Right renal pelvis (tissue), 4 donors: ENCODE results near the gene MAML2. TPM values are rescaled to one million over a fixed set of nuclear protein-coding genes. Genes with fewer than 3 reads are reported as not detected.

ENCODE experiments used
- DNase-seq, 4 donors: peaks; one replicate each; pipeline ENCODE4 v3.0.0-alpha.2; 2013; ENCODE audit warnings: low read depth in 4 of 4, low spot score in 3 of 4, missing footprints in 1 of 4
- polyA plus RNA-seq, 4 donors: library from polyadenylated mRNA; unstranded; fragments of 120-200 nt; gene quantifications; one replicate each; pipeline ENCODE4 v1.2.1, GENCODE V29; 2013; ENCODE audit not compliant: insufficient read length in 4 of 4

Gene MAML2
- polyA plus RNA-seq, 4 donors = 28.0 to 34.9 (median 33.1) TPM

DNA sequence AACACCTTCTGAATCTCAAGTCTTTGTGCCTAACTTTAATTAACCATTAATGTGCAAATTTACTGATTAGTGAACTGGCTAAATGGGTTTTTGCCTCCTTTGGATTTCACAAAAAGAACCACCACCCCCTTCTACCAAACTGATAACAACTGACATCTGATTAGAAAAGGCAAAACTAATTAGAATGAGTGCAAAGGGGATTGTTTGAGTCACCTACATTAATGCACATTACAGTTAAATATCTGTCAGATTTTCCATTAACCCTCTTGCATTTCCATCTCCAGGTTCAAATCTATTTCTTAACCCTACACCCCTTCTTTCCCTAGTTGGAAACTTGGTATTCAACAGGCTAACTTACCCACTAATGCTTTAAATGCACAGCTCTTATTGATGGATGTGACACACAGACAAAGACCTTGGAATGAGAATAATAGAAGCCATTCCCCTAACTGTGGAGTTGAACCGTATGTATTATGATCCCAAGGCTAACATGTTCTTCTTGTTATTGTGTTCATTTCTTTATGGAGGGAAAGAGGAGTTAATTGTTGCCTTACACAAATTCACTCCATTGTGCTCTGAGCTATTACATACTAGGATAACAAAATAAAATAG lies 257.6 kb downstream of the MAML2 start:
- DNase-seq = no peak

DNA sequence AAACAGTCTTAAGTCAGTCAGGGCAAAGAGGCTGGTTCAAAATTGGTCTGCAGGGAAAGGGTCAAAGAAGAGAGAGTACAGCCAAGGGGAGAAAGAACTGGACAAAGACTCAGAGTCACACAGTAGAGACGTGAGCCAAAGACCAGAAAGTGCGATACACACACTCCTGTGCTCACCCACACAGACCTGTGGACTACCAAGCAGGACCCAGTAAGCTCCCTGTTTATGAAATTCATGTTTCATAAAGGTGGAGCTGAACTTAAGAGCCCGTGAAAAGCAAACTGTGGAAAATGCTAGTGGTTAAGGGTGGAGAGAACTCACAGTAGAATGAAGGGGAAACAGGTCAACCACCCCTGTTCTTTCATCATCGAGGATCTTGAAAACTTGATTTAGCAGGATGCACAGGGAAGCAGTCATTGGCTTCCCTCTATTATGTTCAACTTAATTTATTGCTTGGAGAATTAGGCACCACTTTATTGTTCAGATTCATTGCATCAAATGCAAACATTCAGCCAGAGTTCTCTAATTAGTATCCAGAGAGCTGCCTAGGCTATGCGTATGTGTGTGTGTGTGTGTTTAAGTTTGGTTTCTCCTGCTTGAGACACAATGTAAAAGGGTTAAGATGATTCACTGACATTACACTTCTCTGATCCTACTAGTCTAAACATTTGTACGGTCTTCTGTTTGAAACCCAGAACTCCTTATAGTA lies 258.2 kb downstream of the MAML2 start:
- no peak for DNase-seq

DNA sequence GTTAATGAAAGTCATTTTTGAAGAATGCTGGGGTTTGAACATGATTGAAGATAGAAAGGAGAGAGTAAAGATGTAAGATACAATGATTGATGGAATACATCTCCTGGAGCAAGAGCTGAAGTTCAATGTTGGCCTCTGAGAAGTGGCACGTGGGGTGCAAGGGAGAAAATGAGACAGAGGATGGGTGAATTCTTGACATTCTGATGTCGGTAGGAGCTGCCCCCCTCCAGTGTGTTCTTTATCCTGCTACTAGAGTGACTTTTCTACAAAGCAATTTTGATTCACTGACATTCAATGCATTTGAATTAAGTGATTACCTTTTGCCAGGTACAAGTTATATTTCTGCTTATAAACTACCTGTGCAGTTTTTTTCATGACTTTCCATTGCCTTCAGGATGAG lies 260.1 kb downstream of the MAML2 start:
- DNase-seq = no peak

DNA sequence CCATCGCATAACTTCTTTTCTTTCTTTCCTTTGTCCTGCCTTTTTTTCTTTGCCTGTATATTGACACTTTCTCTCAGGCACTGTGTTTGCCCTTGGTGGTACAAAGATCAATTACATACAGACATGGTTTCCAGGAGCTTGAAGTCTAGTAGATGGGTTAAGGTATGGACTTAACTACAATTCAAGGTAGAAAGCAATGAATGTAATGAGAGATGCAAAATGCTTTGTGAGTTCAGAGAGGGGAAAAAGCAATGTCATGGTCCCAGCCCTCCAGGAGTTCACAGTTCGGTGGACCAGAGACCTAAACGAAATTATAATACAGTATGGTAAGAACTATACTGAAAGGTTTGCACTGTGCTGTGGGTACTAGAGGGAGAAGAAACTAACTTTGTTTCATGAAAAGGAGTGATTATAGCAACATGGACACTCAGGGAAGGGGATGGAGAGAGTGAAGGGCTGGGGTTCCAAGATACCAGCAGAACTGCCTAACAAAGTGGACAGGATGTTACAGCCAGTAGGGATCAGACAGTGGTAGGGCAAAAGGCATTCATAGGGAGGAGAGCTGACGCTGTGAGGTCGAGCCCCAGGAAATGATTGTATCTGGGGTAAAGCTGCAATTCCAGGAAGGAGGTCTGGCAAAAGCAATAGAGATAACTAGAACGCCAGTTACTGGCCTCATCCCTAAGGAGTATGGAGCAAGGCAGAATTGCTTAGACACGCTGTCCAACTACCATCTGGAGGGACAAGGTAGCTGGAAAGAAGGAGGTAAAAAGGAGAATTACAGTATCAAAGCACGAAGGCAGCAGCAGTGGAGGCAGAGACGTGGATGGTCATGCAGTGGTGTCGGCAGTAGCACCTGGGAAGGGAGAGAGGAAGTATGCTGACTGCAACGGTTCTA lies 260.7 kb downstream of the MAML2 start:
- no peak for DNase-seq

DNA sequence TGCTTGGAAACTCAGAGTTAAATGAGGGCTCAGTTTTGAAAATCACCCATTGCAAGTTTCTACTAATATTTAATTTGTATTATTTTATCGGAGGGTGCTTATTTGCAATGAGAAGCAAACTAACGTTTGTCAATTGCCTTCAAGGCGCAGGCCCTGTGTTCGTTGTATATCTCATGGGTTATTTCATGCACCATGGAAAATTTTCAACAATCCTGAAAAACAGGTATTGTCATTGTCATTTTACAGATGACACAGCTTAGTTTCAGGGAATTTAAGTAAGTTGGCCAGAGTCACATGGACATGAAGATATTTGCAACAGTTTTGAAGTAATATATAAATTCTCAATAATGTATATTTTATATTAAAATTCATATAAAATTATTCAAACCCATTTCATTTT lies 261.4 kb downstream of the MAML2 start:
- DNase-seq = no peak

DNA sequence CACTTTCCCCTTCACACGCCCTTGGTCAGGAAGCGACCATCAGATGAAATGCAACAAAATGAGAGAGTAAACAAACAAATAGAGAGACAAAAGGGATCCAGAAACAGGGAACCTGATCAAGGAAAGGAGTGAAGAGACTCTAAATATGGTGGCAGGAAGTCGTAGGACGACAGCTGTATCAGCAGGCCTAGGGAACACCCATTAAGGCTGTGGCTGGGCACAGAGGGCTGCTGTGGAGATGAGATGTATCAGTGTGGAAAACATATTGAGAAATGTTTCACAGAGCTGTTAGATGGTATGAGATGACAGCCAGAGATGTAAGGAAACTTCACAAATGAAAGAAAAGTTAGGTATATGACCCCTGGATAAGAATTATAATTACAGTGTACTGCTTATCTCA lies 263.3 kb downstream of the MAML2 start:
- DNase-seq = no peak

DNA sequence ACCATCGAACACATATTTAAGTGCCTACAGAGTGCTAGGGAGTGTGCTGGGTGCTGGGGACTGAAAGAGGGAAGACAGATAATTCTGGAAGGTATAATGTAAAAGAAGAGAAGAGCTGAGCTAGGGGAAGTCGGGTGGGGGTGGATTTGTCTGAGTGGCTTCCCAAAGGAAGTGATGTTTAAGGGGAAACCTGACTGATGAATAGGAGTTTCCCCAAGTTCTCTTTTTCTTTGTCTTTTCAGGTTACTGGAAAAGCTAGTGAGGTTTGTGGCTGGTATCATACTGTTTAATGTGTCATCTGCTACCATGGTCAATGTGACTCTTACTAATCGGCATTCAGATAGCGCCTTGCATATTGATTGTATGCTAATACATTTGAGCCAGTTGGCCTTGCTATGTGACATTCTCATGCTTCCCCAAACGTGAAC lies 267.4 kb downstream of the MAML2 start:
- no peak for DNase-seq

DNA sequence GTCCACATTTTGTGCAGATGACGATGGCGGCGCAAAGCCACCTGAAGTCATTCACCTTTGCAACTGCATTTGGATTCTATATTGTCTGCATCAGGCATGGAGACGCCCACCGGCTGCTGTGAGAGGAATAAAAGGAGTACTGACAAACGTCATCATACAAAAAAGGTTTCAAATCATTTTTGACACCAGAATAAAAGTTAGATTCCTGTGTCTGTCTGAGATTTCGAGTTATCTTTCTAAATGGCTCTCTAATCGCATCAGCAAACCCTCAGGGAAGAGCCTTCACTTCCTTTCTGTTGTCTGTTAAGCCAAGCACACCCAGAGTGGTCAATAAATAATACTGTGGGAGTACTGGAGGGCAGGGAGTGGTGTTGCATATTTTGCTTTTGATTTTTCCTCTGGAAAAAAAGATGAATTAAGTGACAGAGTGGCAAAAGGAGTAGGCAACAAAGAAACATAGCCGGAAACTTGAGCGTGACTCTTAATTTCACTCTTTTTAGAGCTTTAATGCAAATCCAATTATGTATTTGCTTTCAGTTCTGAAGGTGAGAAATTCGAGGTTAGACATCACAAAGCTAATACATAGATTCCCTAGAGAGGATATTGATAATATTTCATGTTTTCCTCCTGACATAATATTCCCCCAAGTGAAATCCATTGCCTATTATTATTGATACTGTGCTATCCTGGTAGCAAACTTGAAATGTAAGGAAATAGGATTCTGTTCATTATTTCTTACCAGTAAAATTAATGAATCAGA lies 268.3 kb downstream of the MAML2 start:
- DNase-seq = no peak

DNA sequence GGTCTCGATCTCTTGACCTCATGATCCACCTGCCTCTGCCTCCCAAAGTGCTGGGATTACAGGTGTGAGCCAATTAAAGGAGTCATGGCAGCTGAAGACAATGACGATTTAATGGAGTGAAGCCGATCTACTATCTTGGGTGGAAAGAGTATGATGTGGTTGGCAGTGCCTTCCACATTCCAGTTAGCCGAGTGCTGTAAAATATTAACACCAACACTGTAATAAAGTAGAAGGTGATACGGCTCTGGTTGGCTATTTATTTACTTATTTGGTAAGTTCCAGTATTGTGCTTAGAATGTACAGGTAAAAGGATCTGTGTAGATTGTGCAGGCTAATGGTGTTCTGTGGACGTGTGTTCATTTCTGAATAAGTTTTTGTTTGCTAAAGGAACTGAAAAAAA lies 269.5 kb downstream of the MAML2 start:
- no peak for DNase-seq

DNA sequence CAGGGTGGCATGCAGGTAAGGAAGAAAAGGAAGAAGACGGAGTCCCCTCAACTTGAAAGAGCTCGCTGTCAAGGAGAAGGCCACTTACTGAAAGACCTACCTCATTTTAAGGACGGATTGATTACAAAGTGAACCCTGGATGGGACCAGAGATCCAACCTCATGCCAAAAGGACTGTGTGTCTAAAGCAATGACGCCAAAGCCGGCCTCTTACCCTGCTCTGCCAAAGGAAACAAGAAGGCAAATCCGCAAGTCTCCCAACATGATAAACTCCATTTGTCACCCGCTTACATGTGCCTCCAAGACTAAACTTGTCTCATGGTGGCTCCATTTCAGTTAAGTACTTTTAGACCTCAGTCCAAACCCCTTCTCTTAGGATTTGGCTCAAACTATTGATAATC lies 270.4 kb downstream of the MAML2 start:
- no peak for DNase-seq

DNA sequence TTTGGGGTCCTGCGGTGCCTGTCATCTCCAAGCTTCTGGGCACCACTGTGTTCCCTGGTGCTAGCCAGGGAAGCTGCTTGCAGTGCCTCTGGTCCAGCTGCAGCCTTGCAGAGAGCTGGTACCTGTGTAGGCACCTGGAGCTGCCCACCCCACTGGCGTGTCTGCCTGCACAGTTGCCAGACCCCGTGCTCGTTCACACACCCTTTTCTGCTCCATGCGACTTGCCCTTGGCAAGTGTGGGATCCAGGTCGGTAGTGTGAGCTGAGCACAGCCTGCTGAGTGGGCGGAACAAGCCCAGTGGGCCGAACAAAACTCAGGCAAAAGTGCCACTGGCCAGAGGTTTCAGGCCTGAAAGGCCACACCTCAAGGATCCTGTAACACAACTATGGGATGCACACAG lies 272.5 kb downstream of the MAML2 start:
- no peak for DNase-seq

DNA sequence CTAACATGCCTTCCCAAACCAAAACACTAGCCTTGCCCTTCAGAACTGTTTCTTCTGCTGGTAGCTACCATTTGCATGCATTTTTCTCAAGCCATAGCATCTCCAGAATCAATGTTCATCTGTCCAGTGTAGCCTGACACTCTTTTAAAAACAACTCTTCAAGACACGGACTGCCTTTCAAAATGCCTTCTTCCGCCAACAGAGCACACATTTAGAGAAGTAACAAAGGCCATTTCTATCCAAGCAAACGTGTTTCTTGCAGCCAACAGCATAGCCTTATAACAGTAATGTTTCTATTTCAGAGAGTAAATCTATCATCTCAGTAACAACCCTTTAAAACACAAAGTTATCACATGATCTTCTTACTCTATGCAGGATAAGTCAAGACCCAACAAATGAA lies 275.8 kb downstream of the MAML2 start:
- DNase-seq = no peak

DNA sequence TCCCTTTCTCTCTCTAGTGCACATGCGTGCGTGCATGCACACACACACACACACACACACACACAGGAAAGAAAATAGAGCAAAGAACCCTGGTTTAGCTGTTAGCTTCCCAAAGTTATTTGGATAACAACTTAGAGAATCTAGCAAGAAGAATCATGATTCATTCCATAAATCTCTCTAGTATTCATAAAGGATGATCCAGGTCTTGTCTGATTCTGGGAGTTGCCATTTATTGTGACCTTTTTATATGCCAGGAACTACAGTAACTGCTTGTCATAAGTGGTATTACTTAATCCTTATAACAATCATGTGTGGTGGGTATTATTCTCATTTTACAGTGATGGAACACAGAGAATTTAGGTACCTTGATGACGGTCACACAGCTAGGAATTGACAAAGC lies 277.6 kb downstream of the MAML2 start:
- no peak for DNase-seq

DNA sequence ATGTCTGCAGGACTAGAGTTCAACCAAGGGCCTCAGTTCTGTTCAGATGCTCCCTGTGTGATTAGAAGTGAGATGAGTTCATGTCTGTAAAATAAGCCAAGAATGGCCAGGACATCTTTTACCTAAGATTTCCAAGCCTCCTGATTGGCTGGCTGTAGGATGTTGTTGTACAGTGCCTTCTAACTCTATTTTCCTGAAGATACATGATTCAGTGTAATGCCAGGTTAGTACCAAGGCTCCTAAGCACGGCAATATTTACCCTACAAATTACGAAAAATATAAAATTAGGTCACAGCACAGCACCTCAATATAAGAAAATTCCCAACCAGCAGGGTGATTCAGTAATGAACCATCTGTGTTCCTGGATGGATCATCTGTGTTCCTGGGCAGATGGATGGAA lies 279.1 kb downstream of the MAML2 start:
- DNase-seq = no peak

DNA sequence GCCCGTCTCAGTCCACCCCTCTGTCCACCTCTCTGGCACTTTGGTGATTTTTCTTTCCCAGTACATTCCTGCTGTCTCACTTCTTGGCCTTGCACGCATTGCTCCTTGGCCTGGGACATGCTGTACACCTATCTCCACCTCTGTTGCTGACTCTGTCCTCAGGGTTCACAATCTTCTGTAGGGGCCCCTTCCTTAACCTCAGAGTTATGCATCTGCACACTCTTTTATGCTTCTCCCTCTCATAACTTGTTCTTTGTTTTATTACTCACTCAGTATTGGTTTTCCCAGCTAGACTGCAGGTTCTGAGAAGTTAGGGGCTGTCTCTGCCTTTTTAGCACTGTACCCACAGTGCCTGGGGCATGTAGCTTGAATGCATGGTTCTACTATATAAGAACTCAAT lies 279.9 kb downstream of the MAML2 start:
- no peak for DNase-seq

DNA sequence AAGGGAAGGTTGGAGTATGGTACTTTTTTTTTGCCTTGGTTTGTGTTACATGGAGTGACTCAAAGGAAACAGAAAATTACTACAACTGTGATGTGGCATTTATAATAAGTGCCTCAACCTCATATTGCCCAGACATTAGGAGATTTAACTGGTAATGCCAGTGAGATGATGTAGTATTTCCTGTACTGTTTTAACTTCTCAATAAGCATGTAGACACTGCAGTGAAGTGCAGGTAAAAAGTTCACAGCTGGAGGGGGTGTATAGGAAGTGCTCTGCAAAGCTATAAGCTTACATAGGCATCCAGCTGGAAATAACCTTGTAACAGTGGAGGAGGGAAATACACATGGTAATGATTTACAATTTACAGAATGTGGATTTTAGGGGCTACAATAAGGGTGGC lies 280.9 kb downstream of the MAML2 start:
- DNase-seq = no peak

DNA sequence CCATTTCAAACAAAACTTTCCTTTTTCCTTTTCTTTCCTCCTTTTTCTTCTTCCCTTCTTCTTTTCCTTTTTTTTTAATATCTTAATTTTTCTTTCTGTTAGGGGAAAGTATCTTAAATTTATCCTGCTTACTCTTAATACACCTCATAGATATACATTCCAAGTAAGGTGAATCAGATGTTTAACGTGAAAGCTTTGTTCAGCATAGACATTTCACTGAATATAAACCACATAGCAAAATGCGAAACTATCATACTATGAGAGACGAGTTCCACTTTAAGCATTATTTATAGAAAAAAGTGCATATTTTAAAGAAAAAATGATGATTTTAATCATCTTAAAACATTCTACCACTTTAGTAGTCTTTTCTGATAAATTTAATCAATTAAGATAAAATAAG lies 281.3 kb downstream of the MAML2 start:
- DNase-seq = no peak

DNA sequence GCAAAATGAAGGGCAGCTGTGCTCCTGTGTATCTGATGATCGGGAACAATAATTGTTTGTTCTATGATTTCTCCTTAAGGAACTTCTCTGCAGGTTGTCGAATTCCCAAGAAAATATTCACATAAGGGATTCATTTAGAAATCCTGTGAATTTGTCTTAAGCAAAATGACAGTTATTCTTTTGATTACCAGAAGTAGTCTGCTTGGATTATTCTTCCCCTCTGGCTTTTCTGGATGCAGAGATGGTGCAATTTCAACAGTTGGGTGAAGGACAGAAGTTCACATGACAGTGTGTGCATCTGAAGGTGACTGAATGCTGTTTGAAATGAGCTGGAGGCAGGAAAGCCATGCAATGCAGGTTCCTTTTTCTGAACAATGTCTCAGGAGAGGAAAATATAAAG lies 281.9 kb downstream of the MAML2 start:
- DNase-seq = no peak

DNA sequence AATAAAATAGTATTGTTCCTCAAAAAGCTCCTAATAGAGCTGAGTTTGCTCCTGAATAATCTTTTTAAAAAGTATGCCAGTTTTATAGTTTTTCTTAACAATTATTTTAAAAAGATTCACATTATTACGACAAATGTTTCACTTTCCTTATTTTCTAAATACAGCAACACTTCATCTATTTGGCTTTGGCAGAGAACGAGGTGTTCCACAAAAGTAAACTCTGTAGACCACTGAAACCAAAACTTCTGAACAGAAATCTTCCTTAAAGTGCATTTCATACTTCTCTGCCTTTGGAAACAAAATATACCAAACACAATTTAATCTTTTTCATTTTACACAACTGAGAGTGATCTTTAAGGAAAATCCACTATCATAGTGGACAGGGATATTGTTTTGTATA lies 285.5 kb downstream of the MAML2 start:
- DNase-seq = no peak

DNA sequence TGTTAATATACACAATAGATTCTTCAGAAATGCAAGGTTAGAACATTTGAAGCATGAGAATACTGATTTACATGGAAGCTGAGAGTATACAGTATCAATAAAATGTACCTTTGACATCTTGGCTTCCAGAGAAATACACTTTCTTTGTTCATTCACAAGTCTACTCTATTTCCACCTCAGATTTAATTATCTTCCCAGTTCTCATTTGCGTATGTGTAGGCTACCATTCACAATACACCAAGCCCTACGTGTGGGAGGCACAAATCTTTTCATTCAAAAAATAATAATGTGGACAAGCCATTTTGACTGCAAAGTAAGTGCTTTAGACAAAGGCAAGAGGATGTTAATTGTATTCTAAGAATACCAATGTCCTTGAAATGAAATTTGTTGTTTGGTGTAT lies 286.4 kb downstream of the MAML2 start:
- no peak for DNase-seq
